Subcutaneous abdominal adipose tissue (tissue), 5 donors: ENCODE measurements around the gene PTCHD4.
A peak's percentile ranks its signal among the peaks of the same experiment; 100 is the strongest.

ENCODE experiments used
- H3K27ac ChIP-seq: one replicate; pipeline ENCODE4 v1.7.0; 2013; ENCODE audit warnings: low read depth, mild to moderate bottlenecking, inconsistent platforms, low read length, moderate library complexity
- H3K27me3 ChIP-seq, 5 donors: one replicate each; pipeline ENCODE4 v1.7.0; 2013; ENCODE audit warnings: low read length in 5 of 5, inconsistent platforms in 1 of 5; ENCODE audit not compliant: control insufficient read depth in 5 of 5, insufficient read depth in 4 of 5
- H3K36me3 ChIP-seq, 5 donors: one replicate each; pipeline ENCODE4 v1.7.0; 2013; ENCODE audit warnings: low read length in 5 of 5; ENCODE audit not compliant: control insufficient read depth in 5 of 5, insufficient read depth in 5 of 5
- H3K4me1 ChIP-seq, 5 donors: one replicate each; pipeline ENCODE4 v1.7.0; 2013; ENCODE audit warnings: low read length in 5 of 5, mild to moderate bottlenecking in 3 of 5, moderate library complexity in 1 of 5; ENCODE audit not compliant: control insufficient read depth in 5 of 5, insufficient read depth in 5 of 5
- H3K4me3 ChIP-seq, 5 donors: one replicate each; pipeline ENCODE4 v1.7.0; 2013; ENCODE audit warnings: low read length in 5 of 5, low read depth in 1 of 5
- H3K9ac ChIP-seq, 5 donors: one replicate each; pipeline ENCODE4 v1.7.0; 2013; ENCODE audit warnings: low read length in 5 of 5, mild to moderate bottlenecking in 4 of 5, moderate library complexity in 3 of 5
- H3K9me3 ChIP-seq, 5 donors: one replicate each; pipeline ENCODE4 v1.7.0; 2013; ENCODE audit warnings: low read length in 5 of 5; ENCODE audit not compliant: control insufficient read depth in 5 of 5
- donor health status: healthy.
- donor health status: healthy.
- donor health status: healthy.
- donor health status: healthy.
- donor health status: healthy.

PTCHD4 gene

GRCh38 chr6:48111143-48111506, at the start of gene PTCHD4:
Gene PTCHD4 (minus strand): TSS chr6:48111197. CDS start chr6:48068957, 42,240 bp downstream.
- Histone ChIP-seq H3K4me3 (peak within 1 kb of the TSS in 3 of 5 donors; percentile 46 to 50 (median 47)), H3K27me3 (no peaks in the 10 kb centered on the region), H3K36me3 (no peaks in the 10 kb centered on the region), H3K9me3 (no peaks in the 10 kb centered on the region), H3K27ac (no peak within 1 kb of the TSS), H3K9ac (no peak within 1 kb of the TSS), H3K4me1 (no peaks in the 10 kb centered on the region)

- no peaks in the 10 kb centered on the region for H3K27me3 ChIP-seq
- H3K9ac ChIP-seq, result no peak overlapping the region
- H3K4me1 ChIP-seq, result no peaks in the 10 kb centered on the region
- no peak overlapping the region for H3K27ac ChIP-seq
- no peaks in the 10 kb centered on the region for H3K36me3 ChIP-seq
- no peak overlapping the region for H3K4me3 ChIP-seq
- H3K9me3 ChIP-seq, result peaks cover 0 to 15% (median 3%) of the 10 kb centered on the region in 5 donors
Measured at GRCh38 chr6:48151142-48151541, 40.1 kb upstream of the PTCHD4 start.

- Histone ChIP-seq H3K4me1 (no peaks in the 10 kb centered on the region), H3K36me3 (no peaks in the 10 kb centered on the region), H3K27ac (no peak overlapping the region), H3K9ac (no peak overlapping the region), H3K9me3 (peaks cover 0 to 15% (median 3%) of the 10 kb centered on the region in 5 donors), H3K27me3 (no peaks in the 10 kb centered on the region), H3K4me3 (no peak overlapping the region)
Measured at GRCh38 chr6:48150701-48151100, 39.7 kb upstream of the PTCHD4 start.

GRCh38 chr6:48147051-48147450, 36.1 kb upstream of the PTCHD4 start:
- H3K4me3 ChIP-seq, result no peak overlapping the region
- no peaks in the 10 kb centered on the region for H3K27me3 ChIP-seq
- H3K9ac ChIP-seq, result no peak overlapping the region
- H3K36me3 ChIP-seq, result no peaks in the 10 kb centered on the region
- H3K4me1 ChIP-seq, result no peaks in the 10 kb centered on the region
- no peak overlapping the region for H3K27ac ChIP-seq
- peaks cover 0 to 3% (median 0%) of the 10 kb centered on the region in 5 donors for H3K9me3 ChIP-seq

GRCh38 chr6:48144021-48144420, 33.0 kb upstream of the PTCHD4 start:
- Histone ChIP-seq H3K27ac (no peak overlapping the region), H3K9ac (no peak overlapping the region), H3K27me3 (no peaks in the 10 kb centered on the region), H3K4me1 (no peaks in the 10 kb centered on the region), H3K9me3 (no peaks in the 10 kb centered on the region), H3K36me3 (no peaks in the 10 kb centered on the region), H3K4me3 (no peak overlapping the region)

- peaks cover 0 to 4% (median 0%) of the 10 kb centered on the region in 5 donors for H3K4me1 ChIP-seq
- H3K36me3 ChIP-seq, result no peaks in the 10 kb centered on the region
- H3K27me3 ChIP-seq, result no peaks in the 10 kb centered on the region
- no peak overlapping the region for H3K27ac ChIP-seq
- no peak overlapping the region for H3K9ac ChIP-seq
- no peak overlapping the region for H3K4me3 ChIP-seq
- no peaks in the 10 kb centered on the region for H3K9me3 ChIP-seq
Measured at GRCh38 chr6:48141975-48142374, 31.0 kb upstream of the PTCHD4 start.

- Histone ChIP-seq H3K27me3 (no peaks in the 10 kb centered on the region), H3K9me3 (no peaks in the 10 kb centered on the region), H3K27ac (no peak overlapping the region), H3K9ac (no peak overlapping the region), H3K4me1 (peaks cover 0 to 18% (median 0%) of the 10 kb centered on the region in 5 donors), H3K36me3 (no peaks in the 10 kb centered on the region), H3K4me3 (no peak overlapping the region)
Measured at GRCh38 chr6:48139818-48140614, 29.0 kb upstream of the PTCHD4 start.

- H3K36me3 ChIP-seq, result no peaks in the 10 kb centered on the region
- no peak overlapping the region for H3K9ac ChIP-seq
- peaks cover 0 to 18% (median 0%) of the 10 kb centered on the region in 5 donors for H3K4me1 ChIP-seq
- H3K9me3 ChIP-seq, result no peaks in the 10 kb centered on the region
- H3K27me3 ChIP-seq, result no peaks in the 10 kb centered on the region
- no peak overlapping the region for H3K27ac ChIP-seq
- H3K4me3 ChIP-seq, result no peak overlapping the region
Measured at GRCh38 chr6:48136856-48137255, 25.9 kb upstream of the PTCHD4 start.

- Histone ChIP-seq H3K27me3 (no peaks in the 10 kb centered on the region), H3K4me1 (peaks cover 0 to 18% (median 0%) of the 10 kb centered on the region in 5 donors), H3K27ac (no peak overlapping the region)
Measured at GRCh38 chr6:48135323-48136084, 24.5 kb upstream of the PTCHD4 start.

GRCh38 chr6:48134246-48134645, 23.2 kb upstream of the PTCHD4 start:
- Histone ChIP-seq H3K4me3 (no peak overlapping the region), H3K36me3 (no peaks in the 10 kb centered on the region), H3K27ac (no peak overlapping the region), H3K4me1 (peaks cover 0 to 18% (median 0%) of the 10 kb centered on the region in 5 donors), H3K9me3 (no peaks in the 10 kb centered on the region), H3K27me3 (no peaks in the 10 kb centered on the region), H3K9ac (no peak overlapping the region)

More at GRCh38 chr6:48135323-48136084, 24.5 kb upstream of the PTCHD4 start:
- H3K9ac ChIP-seq, result no peak overlapping the region
- no peak overlapping the region for H3K4me3 ChIP-seq
- no peaks in the 10 kb centered on the region for H3K36me3 ChIP-seq
- H3K9me3 ChIP-seq, result no peaks in the 10 kb centered on the region
